PC-3 (cell line): ENCODE measurements around the gene COX6B1. TPM values are rescaled to one million over a fixed set of nuclear protein-coding genes. Genes with fewer than 3 reads are reported as not detected.

Experiments
- ATAC-seq: fragments of 200-7000 bp; cut with Tn5 transposase; 2 replicates; pipeline ENCODE4 v1.9.1; 2020; ENCODE audit warnings: mild to moderate bottlenecking, moderate library complexity
- BruUV-seq: library from RNA; stranded (reverse); fragments of 400-500 nt; replicated peaks from 2 replicates; lab custom pipeline; 2021; lab: Mats Ljungman, UMichigan
- CTCF ChIA-PET: fragments of 300-600 bp; sonication (Branson Sonifier 250); formaldehyde crosslinking; loops from one replicate; lab custom pipeline; 2022; ENCODE audit warnings: antibody characterized with exemption; lab: Charles Lee
- POLR2A ChIA-PET: fragments of 300-600 bp; sonication (Branson Sonifier 250); formaldehyde crosslinking; loops from one replicate; lab custom pipeline; 2022; ENCODE audit warnings: antibody characterized with exemption; ENCODE audit not compliant: unreplicated experiment; lab: Charles Lee
- DNase-seq: peaks from one replicate; pipeline ENCODE4 v3.0.0-alpha.2; 2015
- H2AFZ ChIP-seq: fragments of 300-600 bp; sonication (generic); 2 replicates; pipeline ENCODE4 v1.6.0; 2016; ENCODE audit warnings: antibody characterized with exemption, low read length
- H3F3A ChIP-seq: fragments of 300-600 bp; sonication (generic); one replicate; pipeline ENCODE4 v1.6.0; 2017; ENCODE audit warnings: antibody characterized with exemption, low read length, control low read depth, mild to moderate bottlenecking; ENCODE audit not compliant: unreplicated experiment
- H3K27ac ChIP-seq: fragments of 300-600 bp; sonication (generic); 2 replicates; pipeline ENCODE4 v1.5.1; 2016; ENCODE audit warnings: mild to moderate bottlenecking, low read length
- H3K27me3 ChIP-seq: fragments of 300-600 bp; sonication (generic); 2 replicates; pipeline ENCODE4 v1.6.1; 2016; ENCODE audit warnings: low read length, mixed read lengths
- H3K36me3 ChIP-seq: fragments of 300-600 bp; sonication (generic); 2 replicates; pipeline ENCODE4 v1.6.1; 2016; ENCODE audit warnings: low read depth, mixed run types, low read length, mixed read lengths
- H3K4me1 ChIP-seq: fragments of 300-600 bp; sonication (generic); 2 replicates; pipeline ENCODE4 v1.5.1; 2016; ENCODE audit warnings: low read length; ENCODE audit not compliant: insufficient read depth
- H3K4me2 ChIP-seq: fragments of 300-600 bp; sonication (generic); 2 replicates; pipeline ENCODE4 v1.6.0; 2016; ENCODE audit warnings: low read length
- H3K4me3 ChIP-seq: fragments of 300-600 bp; sonication (generic); 2 replicates; pipeline ENCODE4 v1.5.1; 2016; ENCODE audit warnings: mild to moderate bottlenecking, low read length, mixed read lengths
- H3K79me2 ChIP-seq: fragments of 300-600 bp; sonication (generic); 2 replicates; pipeline ENCODE4 v1.6.1; 2017; ENCODE audit warnings: low read length, mixed read lengths
- H3K9ac ChIP-seq: fragments of 300-600 bp; sonication (generic); 2 replicates; pipeline ENCODE4 v1.6.0; 2016; ENCODE audit warnings: mild to moderate bottlenecking, low read length
- H3K9me2 ChIP-seq: fragments of 300-600 bp; sonication (generic); replicated peaks from 2 replicates; pipeline ENCODE4 v1.6.1; 2016; ENCODE audit warnings: mixed run types, low read length, mixed read lengths
- H3K9me3 ChIP-seq: fragments of 300-600 bp; sonication (generic); 2 replicates; pipeline ENCODE4 v1.6.1; 2016; ENCODE audit warnings: low read length, mixed read lengths
- H4K20me1 ChIP-seq: fragments of 300-600 bp; sonication (generic); 2 replicates; pipeline ENCODE4 v1.6.1; 2016; ENCODE audit warnings: low read length, mixed read lengths
- CTCF ChIP-seq: fragments of 300-600 bp; sonication (generic); conservative IDR thresholded peaks from 2 replicates; pipeline ENCODE4 v1.5.1; 2017; ENCODE audit warnings: antibody characterized with exemption, low read depth, mild to moderate bottlenecking, low read length
- EZH2 ChIP-seq: fragments of 300-600 bp; sonication (generic); IDR thresholded peaks from one replicate; pipeline ENCODE4 v1.6.1; 2017; ENCODE audit warnings: antibody characterized with exemption, mild to moderate bottlenecking, low read length; ENCODE audit not compliant: unreplicated experiment
- EZH2phosphoT487 ChIP-seq: fragments of 300-600 bp; sonication (generic); IDR thresholded peaks from 2 replicates; pipeline ENCODE4 v1.6.1; 2018; ENCODE audit warnings: mild to moderate bottlenecking, antibody characterized with exemption, low read length, borderline replicate concordance
- intact Hi-C: fragments of 100-400 bp; cut with micrococcal nuclease; formaldehyde crosslinking; loops from 2 replicates; pipeline ENCODE4 v1.9.0; 2023
- total RNA-seq: library from RNA; depleted of rRNA; stranded (reverse); fragments of >200 nt; gene quantifications from 2 replicates; pipeline ENCODE4 v1.2.3, GENCODE V29; 2014

COX6B1 gene
- total RNA-seq, 1 experiment from 2014 or later, result 563 TPM

DNA sequence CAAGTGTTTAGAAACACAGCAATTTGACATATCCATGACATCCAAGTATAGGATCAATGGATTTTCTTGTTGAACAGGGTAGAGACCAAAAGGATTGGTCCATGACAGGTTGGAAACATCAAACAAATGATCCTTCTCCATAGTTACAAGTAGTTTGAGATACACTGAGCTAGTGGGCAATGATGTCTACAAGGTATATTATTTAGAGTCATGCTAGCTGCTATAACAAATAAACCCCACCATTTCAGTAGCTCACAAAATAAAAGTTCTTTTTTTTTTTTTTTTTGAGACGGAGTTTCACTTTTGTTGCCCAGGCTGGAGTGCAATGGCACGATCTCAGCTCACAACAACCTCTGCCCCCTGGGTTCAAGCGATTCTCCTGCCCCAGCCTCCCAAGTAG is 40.5 kb upstream of the COX6B1 start:
- intact Hi-C loops, result no loop called here
- CTCF ChIA-PET, result no interaction called here

DNA sequence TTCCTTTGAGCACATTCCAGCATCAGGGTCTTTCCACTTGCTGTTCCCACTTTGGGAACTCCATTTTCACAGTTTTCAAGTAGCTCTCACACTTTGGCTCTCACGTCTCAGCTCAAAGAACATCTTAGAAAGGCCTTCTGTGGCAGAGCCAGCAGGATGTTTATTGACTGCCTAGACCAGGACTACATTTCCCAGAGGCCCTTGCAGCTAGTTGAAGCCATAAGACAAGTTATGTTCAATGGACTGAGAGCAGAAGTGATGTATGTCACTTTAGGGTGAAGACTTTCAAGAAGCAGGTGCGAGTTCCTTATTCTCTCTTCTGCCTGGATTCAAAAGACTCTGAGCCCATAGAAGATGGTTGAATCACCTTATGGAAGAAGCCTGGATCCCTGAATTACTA is 39.9 kb upstream of the COX6B1 start:
- Histone ChIP-seq H2AFZ (no peak overlapping the region), H3K9me2 (no peaks in the 10 kb centered on the region), H3K9me3 (no peaks in the 10 kb centered on the region), H3K4me3 (no peak overlapping the region), H3K4me2 (no peak overlapping the region), H4K20me1 (no peaks in the 10 kb centered on the region), H3F3A (no peaks in the 10 kb centered on the region), H3K79me2 (peaks cover 6% of the 10 kb centered on the region; the same call in 1 of the 2 replicates), H3K4me1 (peaks cover 7% of the 10 kb centered on the region; the same call in 1 of the 2 replicates), H3K27me3 (no peaks in the 10 kb centered on the region), H3K36me3 (no peaks in the 10 kb centered on the region), H3K9ac (no peak overlapping the region), H3K27ac (no peak overlapping the region)
- ATAC-seq (no peak), DNase-seq (no peak)
- BruUV-seq, result no TSS peak
- no peak for TF ChIP-seq EZH2phosphoT487
- TF ChIP-seq EZH2, result no peak
- no peak for TF ChIP-seq CTCF
- intact Hi-C loops, result no loop called here
- ChIA-PET CTCF (no interaction called here), POLR2A (no interaction called here)

More for the DNA sequence above, 40.5 kb upstream of the COX6B1 start:
- no peak for TF ChIP-seq EZH2phosphoT487
- TF ChIP-seq EZH2, result no peak
- no peak for TF ChIP-seq CTCF
- DNase-seq (no peak), ATAC-seq (no peak)
- BruUV-seq, result no TSS peak
- Histone ChIP-seq H3K4me3 (no peak overlapping the region), H3K9me2 (no peaks in the 10 kb centered on the region), H3K27me3 (no peaks in the 10 kb centered on the region), H3K9me3 (no peaks in the 10 kb centered on the region), H2AFZ (no peak overlapping the region), H3K4me2 (no peak overlapping the region), H3K36me3 (no peaks in the 10 kb centered on the region), H3K4me1 (peaks cover 7% of the 10 kb centered on the region; the same call in 1 of the 2 replicates), H3F3A (no peaks in the 10 kb centered on the region), H3K79me2 (peaks cover under 1% of the 10 kb centered on the region; the same call in 1 of the 2 replicates), H4K20me1 (no peaks in the 10 kb centered on the region), H3K9ac (no peak overlapping the region), H3K27ac (no peak overlapping the region)
- POLR2A ChIA-PET, result no interaction called here

DNA sequence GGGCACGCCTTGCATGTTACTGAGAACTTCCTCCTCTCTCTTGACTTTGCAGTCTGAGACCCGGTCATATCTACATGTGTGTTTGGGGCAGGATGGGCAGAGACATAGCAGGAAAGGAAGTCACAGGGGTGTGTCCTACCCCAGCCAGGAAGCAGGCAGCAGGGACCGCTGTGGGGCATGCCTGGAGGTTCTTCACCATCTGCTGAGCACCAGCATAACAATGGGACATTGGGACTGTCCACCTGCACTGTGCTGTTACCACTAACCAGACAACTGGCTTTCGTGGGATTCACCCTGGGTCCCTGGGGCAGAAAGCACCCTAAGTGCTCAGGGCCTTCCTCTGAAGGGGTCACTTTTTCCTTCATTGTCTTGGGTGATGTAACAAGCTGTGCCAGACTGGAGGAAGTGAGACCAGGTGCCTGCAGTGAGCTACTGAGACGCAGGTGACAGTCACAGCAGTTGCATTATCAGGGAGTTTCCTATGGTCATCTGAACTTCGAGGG is 38.2 kb upstream of the COX6B1 start:
- Histone ChIP-seq H3K9me3 (no peaks in the 10 kb centered on the region), H3K9ac (no peak overlapping the region), H3K9me2 (no peaks in the 10 kb centered on the region), H3K4me3 (no peak overlapping the region), H2AFZ (no peak overlapping the region), H3K4me2 (no peak overlapping the region), H4K20me1 (no peaks in the 10 kb centered on the region), H3F3A (no peaks in the 10 kb centered on the region), H3K79me2 (peaks cover 10% of the 10 kb centered on the region; the same call in 1 of the 2 replicates), H3K27ac (no peak overlapping the region), H3K27me3 (no peaks in the 10 kb centered on the region), H3K4me1 (peaks cover 5% of the 10 kb centered on the region; the same call in 1 of the 2 replicates), H3K36me3 (no peaks in the 10 kb centered on the region)
- ChIA-PET CTCF (no interaction called here), POLR2A (no interaction called here)
- intact Hi-C loops, result no loop called here
- no peak for TF ChIP-seq EZH2
- no peak for TF ChIP-seq CTCF
- TF ChIP-seq EZH2phosphoT487, result no peak
- no TSS peak for BruUV-seq
- DNase-seq (no peak), ATAC-seq (no peak)
